Natural killer cell (primary cell): ENCODE results near the gene POMP. TPM values are rescaled to one million over a fixed set of nuclear protein-coding genes. Genes with fewer than 3 reads are reported as not detected.

Experiments
- ATAC-seq, 3 donors: fragments of 150-1000 bp in 2 of 3; fragments of 200-7000 bp in 1 of 3; cut with Tn5 transposase; 1 replicate in 1 of 3; 2 replicates in 2 of 3; pipeline ENCODE4 v1.10.0; 2021; ENCODE audit warnings: mild to moderate bottlenecking in 2 of 3, moderate library complexity in 2 of 3
- DNase-seq, 2 donors: peaks; one replicate each; pipeline versions ENCODE4 v3.0.0 to v3.0.0-alpha.2; 2013 to 2021; ENCODE audit warnings: mixed read lengths in 1 of 2
- H3K27ac ChIP-seq: one replicate; pipeline ENCODE4 v1.5.1; 2013; ENCODE audit warnings: mild to moderate bottlenecking, low read length
- H3K27me3 ChIP-seq: one replicate; pipeline ENCODE4 v1.6.1; 2013; ENCODE audit warnings: low read length; ENCODE audit not compliant: control insufficient read depth, insufficient read depth
- H3K36me3 ChIP-seq: one replicate; pipeline ENCODE4 v1.6.1; 2013; ENCODE audit warnings: low read length; ENCODE audit not compliant: control insufficient read depth, insufficient read depth
- H3K4me1 ChIP-seq: one replicate; pipeline ENCODE4 v1.6.1; 2013; ENCODE audit warnings: low read length; ENCODE audit not compliant: control insufficient read depth, insufficient read depth
- H3K4me3 ChIP-seq: one replicate; pipeline ENCODE4 v1.5.1; 2013; ENCODE audit warnings: low read length
- H3K9me3 ChIP-seq: one replicate; pipeline ENCODE4 v1.6.1; 2013; ENCODE audit warnings: low read length; ENCODE audit not compliant: control insufficient read depth, insufficient read depth
- H3K27ac Mint-ChIP-seq, 2 donors: one replicate each; pipeline ENCODE4 v1.8.0; 2022; ENCODE audit warnings: mild to moderate bottlenecking in 2 of 2, mixed read lengths in 2 of 2, moderate library complexity in 1 of 2
- H3K27me3 Mint-ChIP-seq, 2 donors: one replicate each; pipeline ENCODE4 v1.8.0; 2022; ENCODE audit warnings: low read depth in 2 of 2, mixed read lengths in 2 of 2
- H3K36me3 Mint-ChIP-seq: one replicate; pipeline ENCODE4 v1.8.0; 2022; ENCODE audit warnings: mixed read lengths
- H3K4me1 Mint-ChIP-seq, 2 donors: one replicate each; pipeline ENCODE4 v1.8.0; 2022; ENCODE audit warnings: mixed read lengths in 2 of 2
- H3K4me3 Mint-ChIP-seq: one replicate; pipeline ENCODE4 v1.8.0; 2022; ENCODE audit warnings: mild to moderate bottlenecking, moderate library complexity, mixed read lengths
- H3K9me3 Mint-ChIP-seq, 2 donors: one replicate each; pipeline ENCODE4 v1.8.0; 2022; ENCODE audit warnings: mixed read lengths in 2 of 2
- CTCF ChIP-seq: fragments of 200-600 bp; IDR thresholded peaks from one replicate; pipeline ENCODE4 v1.8.0; 2022; ENCODE audit warnings: antibody characterized with exemption
- WGBS: methylation state at CpG from one replicate; pipeline ENCODE4 v1.1.7; 2013; ENCODE audit warnings: missing lambda C conversion rate; ENCODE audit not compliant: insufficient coverage; 5-methylcytosine and 5-hydroxymethylcytosine counted together
- intact Hi-C: fragments of 100-400 bp; cut with micrococcal nuclease; formaldehyde crosslinking; loops from one replicate; pipeline ENCODE4 v1.14.2; 2022
- total RNA-seq, 4 donors: library from RNA; stranded (reverse); fragments of 120-200 nt in 1 of 4; gene quantifications; one replicate each; pipeline versions ENCODE4 v1.2.3 to v1.2.4, GENCODE V29; 2013 to 2022

Gene POMP
- total RNA-seq, 3 donors from 2014 or later (not counting 1 experiment from before 2014, with no cell fraction given), result 33.0 to 42.2 (median 36.0) TPM

DNA sequence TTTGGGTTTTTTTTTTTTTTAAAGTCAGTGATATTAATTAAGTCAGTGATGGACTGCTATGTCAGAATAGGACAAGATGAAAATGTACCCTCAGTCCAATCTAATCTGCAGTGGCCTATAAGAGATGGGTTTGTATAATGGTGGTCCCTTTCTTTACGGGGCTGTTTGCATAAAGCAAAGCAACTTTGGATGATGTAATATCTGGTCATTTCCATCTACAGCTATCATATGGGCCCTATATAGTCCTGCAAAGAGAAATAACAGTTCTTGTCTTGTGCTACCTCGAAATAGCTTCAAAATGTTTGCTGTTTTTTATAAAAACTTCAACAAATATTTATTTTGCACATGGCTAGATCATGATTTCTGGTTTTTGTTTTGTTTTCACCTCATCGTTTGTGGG, 20.2 kb upstream of the POMP start:
- 90% methylated on average over 3 of the region's 3 CpGs for WGBS
- peaks cover 13 to 22% of the 10 kb centered on the region in 2 donors for H3K27me3 Mint-ChIP-seq
- H3K4me3 ChIP-seq, result no peak overlapping the region
- H3K4me1 Mint-ChIP-seq, result peaks cover 5 to 6% of the 10 kb centered on the region in 2 donors
- no peaks in the 10 kb centered on the region for H3K4me1 ChIP-seq
- no peak for DNase-seq
- no peaks in the 10 kb centered on the region for H3K36me3 Mint-ChIP-seq
- H3K9me3 ChIP-seq, result no peaks in the 10 kb centered on the region
- H3K27ac Mint-ChIP-seq, result no peak overlapping the region
- TF ChIP-seq CTCF, result no peak
- H3K27me3 ChIP-seq, result peaks cover 3% of the 10 kb centered on the region
- ATAC-seq, result no peak
- no peaks in the 10 kb centered on the region for H3K9me3 Mint-ChIP-seq
- H3K4me3 Mint-ChIP-seq, result no peak overlapping the region
- no peak overlapping the region for H3K27ac ChIP-seq
- H3K36me3 ChIP-seq, result no peaks in the 10 kb centered on the region
- intact Hi-C loops, result no loop called here

DNA sequence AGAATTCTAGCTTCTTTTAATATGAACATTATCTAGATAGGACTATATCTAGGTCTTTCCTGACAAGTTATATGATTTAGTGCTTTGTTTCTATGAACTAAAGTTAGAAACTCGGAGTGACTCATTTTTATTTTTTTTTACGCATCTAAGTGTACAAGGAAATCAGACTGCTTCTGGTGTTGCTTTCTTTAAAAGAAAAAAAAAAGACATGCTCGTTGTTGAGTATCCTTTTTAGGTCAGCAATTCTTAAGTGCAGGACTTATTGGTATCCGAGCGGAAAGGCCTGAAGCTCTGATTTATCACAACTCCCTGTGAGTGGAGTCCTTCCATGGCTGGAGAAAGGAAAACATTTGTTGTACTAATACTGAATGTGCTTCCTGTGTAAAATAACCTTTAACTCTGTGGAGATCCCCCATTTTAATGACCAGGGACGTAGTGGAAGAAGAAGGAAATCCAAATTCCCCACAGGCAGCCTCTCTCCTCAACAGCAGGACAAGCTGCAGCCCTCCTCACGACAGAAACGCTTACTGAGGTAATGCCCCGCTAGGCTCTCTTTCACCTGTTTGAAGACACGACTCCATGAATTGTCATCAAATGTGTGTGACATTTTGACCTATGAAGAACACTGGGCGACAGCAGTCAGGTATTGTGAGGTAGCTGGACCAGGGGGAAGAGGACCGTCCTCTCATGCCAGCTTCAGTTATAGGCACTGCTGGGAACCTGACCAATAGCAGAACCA, 17.9 kb upstream of the POMP start:
- Mint-ChIP-seq H3K4me1 (peaks cover 5 to 6% of the 10 kb centered on the region in 2 donors), H3K4me3 (no peak overlapping the region), H3K27ac (no peak overlapping the region), H3K9me3 (no peaks in the 10 kb centered on the region), H3K27me3 (peaks cover 8 to 13% of the 10 kb centered on the region in 2 donors), H3K36me3 (no peaks in the 10 kb centered on the region)
- Histone ChIP-seq H3K27me3 (no peaks in the 10 kb centered on the region), H3K4me1 (no peaks in the 10 kb centered on the region), H3K36me3 (no peaks in the 10 kb centered on the region), H3K9me3 (no peaks in the 10 kb centered on the region), H3K27ac (no peak overlapping the region), H3K4me3 (no peak overlapping the region)
- WGBS, result 82% methylated on average over 12 of the region's 12 CpGs
- no peak for TF ChIP-seq CTCF
- ATAC-seq, result no peak
- intact Hi-C loops, result no loop called here
- DNase-seq, result no peak

- H3K27me3 Mint-ChIP-seq, result peaks cover 8 to 11% of the 10 kb centered on the region in 2 donors
- no peak for ATAC-seq
- TF ChIP-seq CTCF, result no peak
Measured at GRCh38 chr13:28641600-28641926, 17.4 kb upstream of the POMP start.

DNA sequence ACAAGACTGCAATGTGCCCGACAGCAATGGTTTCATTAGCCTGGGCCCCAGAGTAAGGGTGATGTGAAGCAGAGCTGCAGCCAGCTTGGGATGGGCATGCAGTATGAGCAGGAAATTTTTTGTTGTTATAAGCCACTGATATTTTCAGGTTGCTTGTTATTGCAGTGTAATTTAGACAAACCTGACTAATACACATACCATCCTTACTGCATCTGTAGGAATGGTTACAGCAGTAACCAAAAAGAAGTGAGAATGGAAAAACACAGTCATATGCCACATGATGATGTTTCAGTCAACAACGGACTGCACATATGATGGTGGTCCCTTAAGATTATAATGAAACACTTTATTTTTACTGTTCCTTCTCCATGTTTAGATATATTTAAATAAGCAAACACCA, 8.6 kb upstream of the POMP start:
- Mint-ChIP-seq H3K9me3 (no peaks in the 10 kb centered on the region), H3K4me3 (no peak overlapping the region), H3K27ac (no peak overlapping the region), H3K4me1 (peaks cover 0 to 10% of the 10 kb centered on the region in 2 donors), H3K27me3 (no peaks in the 10 kb centered on the region), H3K36me3 (no peaks in the 10 kb centered on the region)
- Histone ChIP-seq H3K4me3 (no peak overlapping the region), H3K9me3 (no peaks in the 10 kb centered on the region), H3K4me1 (no peaks in the 10 kb centered on the region), H3K27ac (no peak overlapping the region), H3K27me3 (no peaks in the 10 kb centered on the region), H3K36me3 (peaks cover 3% of the 10 kb centered on the region)
- no peak for TF ChIP-seq CTCF
- intact Hi-C loops, result no loop called here
- ATAC-seq (no peak), DNase-seq (no peak)
- 80% methylated on average over 1 of the region's 2 CpGs for WGBS

More at GRCh38 chr13:28641600-28641926, 17.4 kb upstream of the POMP start:
- no peaks in the 10 kb centered on the region for H3K36me3 ChIP-seq
- no peak for DNase-seq
- Mint-ChIP-seq H3K9me3 (no peaks in the 10 kb centered on the region), H3K27ac (no peak overlapping the region), H3K4me1 (peaks cover 4% of the 10 kb centered on the region in 2 donors), H3K4me3 (no peak overlapping the region), H3K36me3 (no peaks in the 10 kb centered on the region)
- intact Hi-C loops, result no loop called here
- no peak overlapping the region for H3K4me3 ChIP-seq
- 70% methylated on average over 3 of the region's 3 CpGs for WGBS
- no peaks in the 10 kb centered on the region for H3K9me3 ChIP-seq
- H3K27ac ChIP-seq, result no peak overlapping the region
- H3K27me3 ChIP-seq, result no peaks in the 10 kb centered on the region
- no peaks in the 10 kb centered on the region for H3K4me1 ChIP-seq
